GM23338 (cell line): ENCODE results near the gene RAB9A. TPM values are rescaled to one million over a fixed set of nuclear protein-coding genes. Genes with fewer than 3 reads are reported as not detected.

Experiments
- ATAC-seq: fragments of 200-7000 bp; cut with Tn5 transposase; 3 replicates; pipeline ENCODE4 v1.9.1; 2020
- DNase-seq: peaks from one replicate; pipeline ENCODE4 v3.0.0-alpha.2; 2015; ENCODE audit warnings: low spot score
- H2AFZ ChIP-seq: fragments of 200-600 bp; sonication (generic); 2 replicates; pipeline ENCODE4 v1.8.0; 2016; ENCODE audit warnings: antibody characterized with exemption, mild to moderate bottlenecking, moderate library complexity
- H3F3A ChIP-seq: fragments of 200-600 bp; sonication (generic); replicated peaks from 2 replicates; pipeline ENCODE4 v1.8.0; 2017; ENCODE audit warnings: antibody characterized with exemption, mixed run types, low read depth
- H3K27ac ChIP-seq: fragments of 200-600 bp; sonication (generic); 2 replicates; pipeline ENCODE4 v1.6.1; 2016; ENCODE audit warnings: low read depth
- H3K27me3 ChIP-seq: fragments of 200-600 bp; sonication (generic); 2 replicates; pipeline ENCODE4 v1.8.0; 2016; ENCODE audit warnings: mild to moderate bottlenecking, mixed run types, moderate library complexity; ENCODE audit not compliant: insufficient read depth
- H3K36me3 ChIP-seq: fragments of 200-600 bp; sonication (generic); 2 replicates; pipeline ENCODE4 v1.8.0; 2016; ENCODE audit warnings: mild to moderate bottlenecking; ENCODE audit not compliant: insufficient read depth
- H3K4me1 ChIP-seq: fragments of 200-600 bp; sonication (generic); 2 replicates; pipeline ENCODE4 v1.8.0; 2016; ENCODE audit warnings: mild to moderate bottlenecking, moderate library complexity; ENCODE audit not compliant: insufficient read depth
- H3K4me2 ChIP-seq: fragments of 200-600 bp; sonication (generic); 2 replicates; pipeline ENCODE4 v1.7.1; 2017; ENCODE audit warnings: mixed run types
- H3K4me3 ChIP-seq: fragments of 200-600 bp; sonication (generic); 2 replicates; pipeline ENCODE4 v1.6.1; 2016; ENCODE audit warnings: mixed run types
- H3K79me2 ChIP-seq: fragments of 200-600 bp; sonication (generic); replicated peaks from 2 replicates; pipeline ENCODE4 v1.8.0; 2017; ENCODE audit warnings: mild to moderate bottlenecking; ENCODE audit not compliant: insufficient read depth
- H3K9me2 ChIP-seq: fragments of 200-600 bp; sonication (generic); 2 replicates; pipeline ENCODE4 v1.8.0; 2017; ENCODE audit not compliant: insufficient read depth
- H4K20me1 ChIP-seq: fragments of 200-600 bp; sonication (generic); replicated peaks from 2 replicates; pipeline ENCODE4 v1.8.0; 2017; ENCODE audit warnings: mild to moderate bottlenecking; ENCODE audit not compliant: insufficient read depth
- H3K27ac Mint-ChIP-seq: 2 replicates; pipeline ENCODE4 v1.8.0; 2020; ENCODE audit warnings: inconsistent platforms, mild to moderate bottlenecking, moderate library complexity, mixed read lengths
- H3K27me3 Mint-ChIP-seq: 3 replicates; pipeline ENCODE4 v1.8.0; 2022; ENCODE audit warnings: low read depth, mild to moderate bottlenecking, moderate library complexity, mixed read lengths, inconsistent platforms; ENCODE audit not compliant: insufficient read depth, poor library complexity
- H3K36me3 Mint-ChIP-seq: 3 replicates; pipeline ENCODE4 v1.8.0; 2021; ENCODE audit warnings: low read depth, mild to moderate bottlenecking, inconsistent platforms, moderate library complexity, mixed read lengths
- H3K4me1 Mint-ChIP-seq: 3 replicates; pipeline ENCODE4 v1.8.0; 2020; ENCODE audit warnings: mild to moderate bottlenecking, inconsistent platforms, mixed read lengths
- H3K4me3 Mint-ChIP-seq: 3 replicates; pipeline ENCODE4 v1.8.0; 2021; ENCODE audit warnings: moderate library complexity, mild to moderate bottlenecking, inconsistent platforms, mixed read lengths
- H3K9me3 Mint-ChIP-seq: 3 replicates; pipeline ENCODE4 v1.8.0; 2020; ENCODE audit warnings: moderate library complexity, mild to moderate bottlenecking, inconsistent platforms, mixed read lengths
- CREB1 ChIP-seq: fragments of 250-450 bp; sonication (Bioruptor Pico); IDR thresholded peaks from 2 replicates; pipeline ENCODE4 v1.5.0; 2020; ENCODE audit warnings: low read depth, mild to moderate bottlenecking, moderate library complexity
- ETS1 ChIP-seq: IDR thresholded peaks from 2 replicates; pipeline ENCODE4 v1.6.1; 2016; ENCODE audit warnings: antibody characterized with exemption
- EZH2 ChIP-seq: fragments of 200-600 bp; sonication (generic); IDR thresholded peaks from one replicate; pipeline ENCODE4 v1.8.0; 2017; ENCODE audit warnings: antibody characterized with exemption, mild to moderate bottlenecking, low read depth; ENCODE audit not compliant: unreplicated experiment
- EZH2phosphoT487 ChIP-seq: fragments of 200-600 bp; sonication (generic); IDR thresholded peaks from one replicate; pipeline ENCODE4 v1.8.1; 2018; ENCODE audit warnings: antibody characterized with exemption; ENCODE audit not compliant: unreplicated experiment
- JUNB ChIP-seq: IDR thresholded peaks from one replicate; pipeline ENCODE4 v1.6.1; 2016; ENCODE audit warnings: antibody characterized with exemption; ENCODE audit not compliant: unreplicated experiment
- POLR2AphosphoS5 ChIP-seq: IDR thresholded peaks from 2 replicates; pipeline ENCODE4 v1.6.1; 2016; ENCODE audit warnings: antibody characterized with exemption, low read depth
- STAT1 ChIP-seq: IDR thresholded peaks from one replicate; pipeline ENCODE4 v1.6.1; 2016; ENCODE audit warnings: antibody characterized with exemption; ENCODE audit not compliant: unreplicated experiment
- ZNF114 ChIP-seq: fragments of 250-450 bp; sonication (Bioruptor Pico); IDR thresholded peaks from 2 replicates; pipeline ENCODE4 v1.5.0; 2020; ENCODE audit warnings: mild to moderate bottlenecking, moderate library complexity
- ZNF331 ChIP-seq: fragments of 250-450 bp; sonication (Bioruptor Pico); IDR thresholded peaks from 2 replicates; pipeline ENCODE4 v1.5.0; 2020; ENCODE audit warnings: low read depth, mild to moderate bottlenecking, moderate library complexity
- ZNF462 ChIP-seq: fragments of 250-450 bp; sonication (Bioruptor Pico); IDR thresholded peaks from 2 replicates; pipeline ENCODE4 v1.5.0; 2020; ENCODE audit warnings: mild to moderate bottlenecking, moderate library complexity
- polyA plus RNA-seq: library from polyadenylated mRNA; unstranded; fragments of >200 nt; fragmentation: Nextera tagmentation; extraction: Ambion mirVana; gene quantifications from 2 replicates; pipeline ENCODE4 v1.2.1, GENCODE V29; 2016
- total RNA-seq: library from RNA; depleted of rRNA; stranded (reverse); fragments of >200 nt; shearing (Covaris generic); gene quantifications from 2 replicates; pipeline ENCODE4 v1.2.3, GENCODE V29; 2014
- TF ChIP-seq, protein P1 (sequence below), 2 experiments: fragments of 200-600 bp in 1 of 2; sonication (generic) in 1 of 2; conservative IDR thresholded peaks; 2 replicates each; pipeline versions ENCODE4 v1.5.1 to v1.6.1; 2016 to 2017; ENCODE audit warnings: antibody characterized with exemption in 2 of 2, low read depth in 2 of 2, mild to moderate bottlenecking in 2 of 2, moderate library complexity in 1 of 2
- TF ChIP-seq, protein P2 (sequence below): IDR thresholded peaks from one replicate; pipeline ENCODE4 v1.6.1; 2018; ENCODE audit warnings: antibody characterized with exemption; ENCODE audit not compliant: unreplicated experiment

RAB9A gene
- total and polyA plus RNA-seq, 2 experiments from 2014 or later, result 43.3 to 45.1 TPM

- no peak overlapping the region for H3K27ac Mint-ChIP-seq
- Histone ChIP-seq H3F3A (no peaks in the 10 kb centered on the region), H3K27me3 (no peaks in the 10 kb centered on the region), H3K36me3 (no peaks in the 10 kb centered on the region), H3K79me2 (peaks cover 94% of the 10 kb centered on the region), H3K9me2 (no peaks in the 10 kb centered on the region), H3K4me3 (no peak overlapping the region), H3K27ac (no peak overlapping the region), H3K4me1 (peaks cover 7% of the 10 kb centered on the region), H4K20me1 (peaks cover 15% of the 10 kb centered on the region; the same call in 1 of the 2 replicates), H3K4me2 (no peak overlapping the region), H2AFZ (no peak overlapping the region)
- H3K36me3 Mint-ChIP-seq, result no peaks in the 10 kb centered on the region; the same call in 2 of the 3 replicates
- H3K9me3 Mint-ChIP-seq, result no peaks in the 10 kb centered on the region
- ATAC-seq (no peak), DNase-seq (no peak)
- no peak overlapping the region for H3K4me3 Mint-ChIP-seq
- no peak for TF ChIP-seq JUNB
- TF ChIP-seq, protein P1, sequence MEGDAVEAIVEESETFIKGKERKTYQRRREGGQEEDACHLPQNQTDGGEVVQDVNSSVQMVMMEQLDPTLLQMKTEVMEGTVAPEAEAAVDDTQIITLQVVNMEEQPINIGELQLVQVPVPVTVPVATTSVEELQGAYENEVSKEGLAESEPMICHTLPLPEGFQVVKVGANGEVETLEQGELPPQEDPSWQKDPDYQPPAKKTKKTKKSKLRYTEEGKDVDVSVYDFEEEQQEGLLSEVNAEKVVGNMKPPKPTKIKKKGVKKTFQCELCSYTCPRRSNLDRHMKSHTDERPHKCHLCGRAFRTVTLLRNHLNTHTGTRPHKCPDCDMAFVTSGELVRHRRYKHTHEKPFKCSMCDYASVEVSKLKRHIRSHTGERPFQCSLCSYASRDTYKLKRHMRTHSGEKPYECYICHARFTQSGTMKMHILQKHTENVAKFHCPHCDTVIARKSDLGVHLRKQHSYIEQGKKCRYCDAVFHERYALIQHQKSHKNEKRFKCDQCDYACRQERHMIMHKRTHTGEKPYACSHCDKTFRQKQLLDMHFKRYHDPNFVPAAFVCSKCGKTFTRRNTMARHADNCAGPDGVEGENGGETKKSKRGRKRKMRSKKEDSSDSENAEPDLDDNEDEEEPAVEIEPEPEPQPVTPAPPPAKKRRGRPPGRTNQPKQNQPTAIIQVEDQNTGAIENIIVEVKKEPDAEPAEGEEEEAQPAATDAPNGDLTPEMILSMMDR (conservative IDR thresholded peaks at IDR 0.05; ENCODE audit: low read depth in 2 of 2), result no peak
- no peak for TF ChIP-seq ETS1
- no peak for TF ChIP-seq CREB1 (CRISPR knock-in tag)
- no peak for TF ChIP-seq ZNF462 (CRISPR knock-in tag)
- no peak for TF ChIP-seq ZNF114 (CRISPR knock-in tag)
- TF ChIP-seq, protein P2, sequence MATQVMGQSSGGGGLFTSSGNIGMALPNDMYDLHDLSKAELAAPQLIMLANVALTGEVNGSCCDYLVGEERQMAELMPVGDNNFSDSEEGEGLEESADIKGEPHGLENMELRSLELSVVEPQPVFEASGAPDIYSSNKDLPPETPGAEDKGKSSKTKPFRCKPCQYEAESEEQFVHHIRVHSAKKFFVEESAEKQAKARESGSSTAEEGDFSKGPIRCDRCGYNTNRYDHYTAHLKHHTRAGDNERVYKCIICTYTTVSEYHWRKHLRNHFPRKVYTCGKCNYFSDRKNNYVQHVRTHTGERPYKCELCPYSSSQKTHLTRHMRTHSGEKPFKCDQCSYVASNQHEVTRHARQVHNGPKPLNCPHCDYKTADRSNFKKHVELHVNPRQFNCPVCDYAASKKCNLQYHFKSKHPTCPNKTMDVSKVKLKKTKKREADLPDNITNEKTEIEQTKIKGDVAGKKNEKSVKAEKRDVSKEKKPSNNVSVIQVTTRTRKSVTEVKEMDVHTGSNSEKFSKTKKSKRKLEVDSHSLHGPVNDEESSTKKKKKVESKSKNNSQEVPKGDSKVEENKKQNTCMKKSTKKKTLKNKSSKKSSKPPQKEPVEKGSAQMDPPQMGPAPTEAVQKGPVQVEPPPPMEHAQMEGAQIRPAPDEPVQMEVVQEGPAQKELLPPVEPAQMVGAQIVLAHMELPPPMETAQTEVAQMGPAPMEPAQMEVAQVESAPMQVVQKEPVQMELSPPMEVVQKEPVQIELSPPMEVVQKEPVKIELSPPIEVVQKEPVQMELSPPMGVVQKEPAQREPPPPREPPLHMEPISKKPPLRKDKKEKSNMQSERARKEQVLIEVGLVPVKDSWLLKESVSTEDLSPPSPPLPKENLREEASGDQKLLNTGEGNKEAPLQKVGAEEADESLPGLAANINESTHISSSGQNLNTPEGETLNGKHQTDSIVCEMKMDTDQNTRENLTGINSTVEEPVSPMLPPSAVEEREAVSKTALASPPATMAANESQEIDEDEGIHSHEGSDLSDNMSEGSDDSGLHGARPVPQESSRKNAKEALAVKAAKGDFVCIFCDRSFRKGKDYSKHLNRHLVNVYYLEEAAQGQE, result no peak
- TF ChIP-seq ZNF331 (CRISPR knock-in tag), result no peak
- no peak for TF ChIP-seq POLR2AphosphoS5
- no peak for TF ChIP-seq EZH2
- TF ChIP-seq STAT1, result no peak
- no peak for TF ChIP-seq EZH2phosphoT487
- peaks cover 3% of the 10 kb centered on the region for H3K27me3 Mint-ChIP-seq
- H3K4me1 Mint-ChIP-seq, result peaks cover 47% of the 10 kb centered on the region
These were observed 10.4 kb downstream of the RAB9A start for GRCh38 chrX:13699183-13699826.
